ENCODE data around the gene IFNGR2.
A peak's percentile ranks its signal among the peaks of the same experiment; 100 is the strongest.

Gene IFNGR2

GRCh38 chr21:33387294-33387693 is 15.9 kb upstream of the IFNGR2 start:
- TF ChIP-seq, protein P1, sequence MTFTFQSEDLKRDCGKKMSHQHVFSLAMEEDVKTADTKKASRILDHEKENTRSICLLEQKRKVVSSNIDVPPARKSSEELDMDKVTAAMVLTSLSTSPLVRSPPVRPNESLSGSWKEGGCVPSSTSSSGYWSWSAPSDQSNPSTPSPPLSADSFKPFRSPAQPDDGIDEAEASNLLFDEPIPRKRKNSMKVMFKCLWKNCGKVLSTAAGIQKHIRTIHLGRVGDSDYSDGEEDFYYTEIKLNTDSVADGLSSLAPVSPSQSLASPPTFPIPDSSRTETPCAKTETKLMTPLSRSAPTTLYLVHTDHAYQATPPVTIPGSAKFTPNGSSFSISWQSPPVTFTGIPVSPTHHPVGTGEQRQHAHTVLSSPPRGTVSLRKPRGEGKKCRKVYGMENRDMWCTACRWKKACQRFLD (tag by site-specific recombination; IDR thresholded peaks at IDR 0.05): no peak
- no peak for TF ChIP-seq ZNF529 (tag by site-specific recombination; IDR thresholded peaks at IDR 0.05; ENCODE audit: insufficient replicate concordance)
- no peak for TF ChIP-seq ZNF791 (tag by site-specific recombination; IDR thresholded peaks at IDR 0.05)
- TF ChIP-seq ZSCAN30 (tag by site-specific recombination; IDR thresholded peaks at IDR 0.05): no peak
- TF ChIP-seq ZNF112 (tag by site-specific recombination; IDR thresholded peaks at IDR 0.05): no peak
- no peak for TF ChIP-seq ZNF214 (tag by site-specific recombination; IDR thresholded peaks at IDR 0.05; ENCODE audit: borderline replicate concordance)
- TF ChIP-seq, protein P2, sequence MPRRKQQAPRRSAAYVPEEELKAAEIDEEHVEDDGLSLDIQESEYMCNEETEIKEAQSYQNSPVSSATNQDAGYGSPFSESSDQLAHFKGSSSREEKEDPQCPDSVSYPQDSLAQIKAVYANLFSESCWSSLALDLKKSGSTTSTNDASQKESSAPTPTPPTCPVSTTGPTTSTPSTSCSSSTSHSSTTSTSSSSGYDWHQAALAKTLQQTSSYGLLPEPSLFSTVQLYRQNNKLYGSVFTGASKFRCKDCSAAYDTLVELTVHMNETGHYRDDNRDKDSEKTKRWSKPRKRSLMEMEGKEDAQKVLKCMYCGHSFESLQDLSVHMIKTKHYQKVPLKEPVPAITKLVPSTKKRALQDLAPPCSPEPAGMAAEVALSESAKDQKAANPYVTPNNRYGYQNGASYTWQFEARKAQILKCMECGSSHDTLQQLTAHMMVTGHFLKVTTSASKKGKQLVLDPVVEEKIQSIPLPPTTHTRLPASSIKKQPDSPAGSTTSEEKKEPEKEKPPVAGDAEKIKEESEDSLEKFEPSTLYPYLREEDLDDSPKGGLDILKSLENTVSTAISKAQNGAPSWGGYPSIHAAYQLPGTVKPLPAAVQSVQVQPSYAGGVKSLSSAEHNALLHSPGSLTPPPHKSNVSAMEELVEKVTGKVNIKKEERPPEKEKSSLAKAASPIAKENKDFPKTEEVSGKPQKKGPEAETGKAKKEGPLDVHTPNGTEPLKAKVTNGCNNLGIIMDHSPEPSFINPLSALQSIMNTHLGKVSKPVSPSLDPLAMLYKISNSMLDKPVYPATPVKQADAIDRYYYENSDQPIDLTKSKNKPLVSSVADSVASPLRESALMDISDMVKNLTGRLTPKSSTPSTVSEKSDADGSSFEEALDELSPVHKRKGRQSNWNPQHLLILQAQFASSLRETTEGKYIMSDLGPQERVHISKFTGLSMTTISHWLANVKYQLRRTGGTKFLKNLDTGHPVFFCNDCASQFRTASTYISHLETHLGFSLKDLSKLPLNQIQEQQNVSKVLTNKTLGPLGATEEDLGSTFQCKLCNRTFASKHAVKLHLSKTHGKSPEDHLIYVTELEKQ (tag by site-specific recombination; IDR thresholded peaks at IDR 0.05; ENCODE audit: borderline replicate concordance): no peak
- no peak for TF ChIP-seq ZNF248 (tag by site-specific recombination; IDR thresholded peaks at IDR 0.05)
- TF ChIP-seq ZNF707 (tag by site-specific recombination; IDR thresholded peaks at IDR 0.05): no peak
- no peak for TF ChIP-seq ZBTB1 (tag by site-specific recombination; IDR thresholded peaks at IDR 0.05)
- TF ChIP-seq ATF2 (tag by site-specific recombination; IDR thresholded peaks at IDR 0.05; ENCODE audit: low read depth): no peak
- TF ChIP-seq GLI2 (tag by site-specific recombination; IDR thresholded peaks at IDR 0.05; ENCODE audit: borderline replicate concordance, low read depth): no peak
- CTCF ChIA-PET: interaction anchor here (1.1 to 2.9 kb wide), 3 partner anchors 12 to 26 kb away, joined by 3 to 14 read pairs (median 10); no protein-coding TSS in a partner anchor
- peaks cover 5% of the 10 kb centered on the region for H3K4me1 ChIP-seq (ENCODE audit: control insufficient read depth, insufficient read depth, low read length)
- H3K36me3 ChIP-seq (ENCODE audit: control insufficient read depth in 2 of 2, insufficient read depth in 1 of 2, low read length in 2 of 2): no peaks in the 10 kb centered on the region
- no peak overlapping the region for H3K4me3 ChIP-seq (ENCODE audit: low read depth, low read length)
- H3K27ac ChIP-seq (ENCODE audit: extremely low read depth, low read depth, low read length): no peak overlapping the region
- POLR2A ChIA-PET: no interaction called here
- no peaks in the 10 kb centered on the region for H3K9me3 ChIP-seq (ENCODE audit: control insufficient read depth, insufficient read depth, low read depth, low read length)

- Histone ChIP-seq H3K4me3 (ENCODE audit: low read depth, low read length) (no peak overlapping the region), H3K4me1 (ENCODE audit: control insufficient read depth, insufficient read depth, low read length) (peaks cover 1% of the 10 kb centered on the region), H3K9me3 (ENCODE audit: control insufficient read depth, insufficient read depth, low read depth, low read length) (no peaks in the 10 kb centered on the region), H3K36me3 (ENCODE audit: control insufficient read depth in 2 of 2, insufficient read depth in 1 of 2, low read length in 2 of 2) (no peaks in the 10 kb centered on the region), H3K27ac (ENCODE audit: extremely low read depth, low read depth, low read length) (no peak overlapping the region)
- CTCF ChIA-PET: interaction anchor here (0.6 to 2.3 kb wide), 3 partner anchors 27 to 320 kb away, joined by 3 to 14 read pairs (median 3); no protein-coding TSS in a partner anchor
- POLR2A ChIA-PET: no interaction called here
- TF ChIP-seq ZBTB17 (tag by site-specific recombination; IDR thresholded peaks at IDR 0.05) (peak; percentile 38; the same call in 1 of the 2 replicates), ZNF791 (tag by site-specific recombination; IDR thresholded peaks at IDR 0.05) (no peak), ZNF624 (tag by site-specific recombination; IDR thresholded peaks at IDR 0.05) (no peak), KLF10 (tag by site-specific recombination; IDR thresholded peaks at IDR 0.05) (no peak)
These were observed 15.0 kb upstream of the IFNGR2 start for GRCh38 chr21:33388188-33388587.

DNA sequence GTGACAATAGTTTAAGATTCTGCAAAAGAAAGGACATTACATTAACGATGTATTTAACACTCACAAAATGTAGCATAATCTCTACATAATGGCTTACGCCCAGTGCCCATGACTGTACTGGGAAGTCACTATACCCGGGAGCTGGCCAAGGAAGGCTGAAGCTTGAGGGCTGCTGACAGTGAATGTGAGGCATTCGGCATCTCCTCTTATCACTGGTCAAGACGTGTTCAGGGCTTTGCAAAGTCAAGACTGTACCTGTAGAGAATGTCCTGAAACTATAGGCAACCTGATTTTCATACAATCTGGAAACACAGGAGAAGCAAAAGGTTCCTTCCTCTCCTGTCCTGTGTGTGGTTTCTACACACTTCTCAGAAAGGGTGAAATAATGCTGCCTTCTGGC is 12.7 kb upstream of the IFNGR2 start:
- Histone ChIP-seq H3K27ac (ENCODE audit: extremely low read depth, low read depth, low read length) (no peak overlapping the region), H3K4me1 (ENCODE audit: control insufficient read depth, insufficient read depth, low read length) (no peaks in the 10 kb centered on the region), H3K9me3 (ENCODE audit: control insufficient read depth, insufficient read depth, low read depth, low read length) (no peaks in the 10 kb centered on the region), H3K36me3 (ENCODE audit: control insufficient read depth in 2 of 2, insufficient read depth in 1 of 2, low read length in 2 of 2) (no peaks in the 10 kb centered on the region), H3K4me3 (ENCODE audit: low read depth, low read length) (no peak overlapping the region)
- TF ChIP-seq ZNF510 (tag by site-specific recombination; IDR thresholded peaks at IDR 0.05; ENCODE audit: insufficient replicate concordance): no peak
- CTCF ChIA-PET: interaction anchor here (0.5 to 0.6 kb wide), 2 partner anchors 193 to 216 kb away, joined by 3 read pairs; no protein-coding TSS in a partner anchor
- POLR2A ChIA-PET: no interaction called here
